NCI-H1417 treated with DMSO at 0.1 percent for 48 hours (cell line): ENCODE results near the gene ARHGEF1.
"Not testable (repeated sequence)": the region's sequence is repeated elsewhere in the genome, so short reads cannot be mapped to it uniquely, and the experiment has no call there.

Source experiments
- DNase-seq: peaks from one replicate; lab custom pipeline; 2025; lab: John Stamatoyannopoulos, UW

The ARHGEF1 gene

DNA sequence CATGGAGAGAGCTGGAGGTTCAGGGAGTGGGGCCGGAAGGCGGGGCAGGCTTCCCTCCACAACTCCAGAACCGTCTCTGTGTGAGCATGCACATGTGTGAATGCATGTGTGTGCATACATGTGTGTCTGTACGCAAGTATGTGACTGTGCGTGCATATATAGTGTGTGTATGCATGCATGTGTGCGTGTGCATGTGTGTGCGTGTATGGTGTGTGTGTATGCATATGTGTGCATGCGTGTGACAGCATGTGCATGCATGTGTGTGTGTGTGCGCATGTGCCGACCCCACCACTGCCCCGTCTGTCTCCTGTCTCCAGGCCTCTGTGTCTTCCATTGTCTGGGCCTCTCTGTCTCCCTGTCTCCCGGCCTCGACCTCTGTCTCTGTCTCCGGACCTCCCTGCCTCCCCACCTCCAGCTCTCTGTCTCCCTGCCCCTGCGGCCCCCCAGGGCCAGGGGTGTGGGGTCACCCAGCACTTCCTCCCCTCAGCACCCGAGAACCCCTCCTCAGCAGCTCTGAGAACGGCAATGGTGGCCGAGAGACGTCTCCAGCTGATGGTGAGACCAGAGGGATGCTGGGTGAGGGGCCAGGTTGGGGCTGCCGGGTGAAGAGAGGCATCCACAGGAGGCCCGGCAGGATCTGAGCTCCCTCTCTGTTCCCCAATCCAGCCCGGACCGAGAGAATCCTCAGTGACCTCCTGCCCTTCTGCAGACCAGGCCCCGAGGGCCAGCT lies 22.5 kb downstream of the ARHGEF1 start:
- DNase-seq = no peak

DNA sequence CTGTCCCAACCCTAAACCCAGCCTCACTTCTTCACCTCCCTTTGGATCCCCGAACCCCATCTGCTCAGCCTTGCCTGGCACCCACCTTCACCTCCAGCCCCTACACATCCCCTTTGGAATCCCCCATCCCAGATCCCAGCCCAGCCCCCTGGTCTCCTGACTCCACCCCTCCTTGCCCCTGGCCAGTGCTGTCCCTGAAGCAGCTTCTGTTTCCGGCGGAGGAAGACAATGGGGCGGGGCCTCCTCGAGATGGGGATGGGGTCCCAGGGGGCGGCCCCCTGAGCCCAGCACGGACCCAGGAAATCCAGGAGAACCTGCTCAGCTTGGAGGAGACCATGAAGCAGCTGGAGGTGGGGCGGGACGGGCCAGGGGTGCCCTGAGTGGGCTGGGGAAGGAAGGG lies 23.3 kb downstream of the ARHGEF1 start:
- no peak for DNase-seq

DNA sequence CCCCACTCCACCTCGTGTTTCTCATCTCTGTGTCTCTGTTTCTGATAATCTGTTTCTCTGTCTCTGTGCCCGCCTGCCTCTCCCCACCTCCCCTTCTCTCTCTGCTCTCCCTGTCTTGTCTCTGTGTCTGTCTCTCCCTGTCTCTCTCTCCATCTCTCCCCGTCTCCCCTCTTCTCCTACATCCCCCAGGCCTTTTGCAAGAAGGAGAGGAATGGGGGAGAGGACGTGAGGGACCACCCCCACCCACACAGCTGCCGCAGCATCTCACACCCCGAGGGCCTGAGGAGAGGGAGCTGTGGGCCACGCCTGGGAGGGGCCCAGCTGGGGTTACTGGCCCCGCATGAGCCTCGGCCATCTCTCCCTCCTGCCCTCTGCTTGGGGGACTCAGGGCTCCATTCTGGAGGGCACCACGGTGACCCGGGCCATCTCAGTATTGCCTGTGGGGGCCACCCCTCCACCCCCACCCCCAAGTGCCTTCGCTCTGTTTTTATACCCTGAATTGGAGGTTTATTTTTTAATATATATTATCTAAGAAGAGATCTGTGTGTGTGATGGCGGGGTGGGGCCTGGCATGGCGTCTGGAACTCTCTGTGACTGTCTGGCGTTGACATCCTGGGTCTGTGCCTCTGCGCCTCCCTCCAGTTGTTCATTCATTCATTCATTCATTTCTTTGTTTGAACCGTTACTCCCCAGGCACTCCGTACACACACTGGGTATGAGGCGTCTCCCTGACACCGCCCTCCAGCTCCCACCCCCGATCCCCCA lies 24.1 kb downstream of the ARHGEF1 start:
- DNase-seq = no peak

DNA sequence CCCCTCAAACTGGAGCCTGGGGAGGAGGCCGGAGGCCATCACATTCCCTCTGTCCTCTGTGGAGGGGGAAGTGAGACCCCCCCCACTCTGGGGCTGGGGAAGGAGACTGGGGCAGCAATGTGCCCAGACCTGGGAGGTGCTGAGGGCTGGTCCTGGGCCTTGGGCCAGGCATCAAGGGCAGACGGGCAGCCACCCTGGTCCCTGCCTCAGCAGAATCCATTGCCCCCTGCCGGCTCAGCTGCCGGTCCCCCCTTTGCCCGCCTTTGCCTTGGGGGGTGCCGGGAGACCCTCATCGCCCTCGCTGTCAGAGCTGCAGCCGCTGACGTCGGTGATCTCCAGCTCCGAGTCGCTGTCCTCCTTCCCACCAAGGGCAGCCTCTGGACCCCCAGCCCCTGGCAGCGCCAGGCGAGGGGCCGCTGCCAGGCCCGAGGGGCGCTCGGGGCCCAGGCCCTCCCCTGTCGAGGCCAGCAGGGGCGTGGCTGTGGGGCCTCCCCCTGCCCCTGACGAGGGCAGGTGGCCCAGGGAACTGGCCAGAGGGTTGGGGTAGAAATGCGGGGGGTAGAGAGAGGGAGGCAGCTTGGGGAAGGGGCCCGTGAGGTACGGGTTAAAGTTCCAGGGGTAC lies 25.1 kb downstream of the ARHGEF1 start:
- no peak for DNase-seq

DNA sequence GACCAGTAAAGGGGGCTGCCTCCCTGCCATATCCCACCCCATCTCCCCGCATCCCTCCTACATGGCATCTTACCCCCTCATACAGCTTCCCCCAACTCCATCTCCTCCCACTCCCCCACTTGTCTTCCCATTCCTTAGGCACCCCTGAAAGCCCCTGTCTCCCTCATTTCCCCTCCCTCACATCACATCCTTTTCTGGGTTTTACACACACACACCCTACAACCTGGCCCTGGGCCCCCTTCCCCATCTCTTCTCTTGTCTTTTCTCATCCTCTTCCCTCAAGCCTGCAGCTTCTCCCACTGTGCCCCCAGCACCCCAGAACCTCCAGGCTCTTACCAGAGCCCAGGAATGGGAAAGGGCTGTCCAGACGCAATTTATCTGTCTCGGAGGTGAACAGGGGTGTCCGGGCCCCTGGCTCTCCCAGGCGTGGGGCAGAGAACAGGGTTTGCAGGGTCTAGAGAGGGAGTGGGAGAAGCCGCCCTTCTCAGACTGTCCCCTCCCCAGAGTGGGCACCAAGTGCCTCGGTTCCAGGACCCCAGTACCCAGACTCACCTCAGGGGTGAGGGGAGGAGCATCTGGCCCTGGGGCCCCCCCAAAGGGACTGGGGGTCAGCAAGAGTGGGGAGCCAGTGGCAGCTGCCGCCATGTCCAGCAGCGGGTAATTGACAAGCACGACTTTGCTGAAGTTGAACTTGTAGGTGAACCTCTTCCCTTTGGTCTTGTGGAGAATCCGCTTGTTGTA lies 25.9 kb downstream of the ARHGEF1 start:
- no peak for DNase-seq

DNA sequence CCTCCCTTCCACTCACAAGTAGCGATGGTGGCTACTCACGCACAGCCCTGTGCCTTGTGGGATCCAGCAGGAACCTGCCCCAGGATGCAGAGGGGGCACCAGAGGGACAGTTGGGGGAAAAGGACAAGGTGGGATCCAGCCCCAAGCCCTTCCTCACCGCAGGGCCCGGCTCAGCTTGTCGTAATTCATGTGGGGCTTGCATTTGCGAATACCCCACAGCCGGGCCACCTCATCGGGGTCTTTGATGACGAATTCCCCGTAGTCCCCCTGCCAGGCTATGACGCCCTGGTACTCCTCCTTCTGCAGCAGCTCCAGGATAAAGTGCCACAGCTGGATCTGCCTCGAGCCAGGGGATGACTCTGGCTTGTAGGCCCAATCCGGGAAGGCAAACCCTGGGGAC lies 26.7 kb downstream of the ARHGEF1 start:
- no peak for DNase-seq

DNA sequence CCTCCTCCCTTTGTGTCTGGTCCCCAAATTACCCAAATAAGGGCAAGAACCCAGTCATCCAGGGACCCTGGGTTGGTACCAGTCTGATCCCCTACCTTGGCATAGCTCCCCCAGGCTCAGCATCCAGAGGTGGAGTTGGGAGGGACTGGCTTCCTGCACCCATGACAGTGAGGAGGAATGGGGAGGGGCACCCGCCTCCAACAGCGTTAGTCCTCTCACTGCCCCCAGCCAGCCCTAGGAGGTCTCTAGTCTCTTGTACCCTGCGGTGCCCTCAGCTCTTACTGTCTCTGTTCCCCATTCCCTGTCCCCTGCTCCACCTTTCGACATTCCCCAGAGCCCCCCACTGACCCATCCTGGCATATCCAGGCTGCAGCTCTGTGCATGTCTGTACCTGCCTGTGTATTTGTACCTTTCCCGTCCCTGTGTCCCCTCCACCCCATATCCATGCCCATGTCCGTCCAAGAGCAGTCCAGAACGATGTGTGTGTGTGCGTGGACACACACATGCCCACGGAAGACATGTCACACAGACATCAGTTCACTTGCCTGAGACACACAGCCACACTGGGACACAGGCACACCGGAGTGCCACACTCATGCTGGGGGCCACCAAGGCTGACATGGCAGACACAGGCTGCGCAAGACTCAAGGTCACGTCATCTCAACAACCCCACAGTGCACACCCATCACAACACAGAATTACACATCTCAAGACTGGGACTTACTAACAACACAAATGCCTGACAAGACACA lies 27.4 kb downstream of the ARHGEF1 start:
- no peak for DNase-seq

DNA sequence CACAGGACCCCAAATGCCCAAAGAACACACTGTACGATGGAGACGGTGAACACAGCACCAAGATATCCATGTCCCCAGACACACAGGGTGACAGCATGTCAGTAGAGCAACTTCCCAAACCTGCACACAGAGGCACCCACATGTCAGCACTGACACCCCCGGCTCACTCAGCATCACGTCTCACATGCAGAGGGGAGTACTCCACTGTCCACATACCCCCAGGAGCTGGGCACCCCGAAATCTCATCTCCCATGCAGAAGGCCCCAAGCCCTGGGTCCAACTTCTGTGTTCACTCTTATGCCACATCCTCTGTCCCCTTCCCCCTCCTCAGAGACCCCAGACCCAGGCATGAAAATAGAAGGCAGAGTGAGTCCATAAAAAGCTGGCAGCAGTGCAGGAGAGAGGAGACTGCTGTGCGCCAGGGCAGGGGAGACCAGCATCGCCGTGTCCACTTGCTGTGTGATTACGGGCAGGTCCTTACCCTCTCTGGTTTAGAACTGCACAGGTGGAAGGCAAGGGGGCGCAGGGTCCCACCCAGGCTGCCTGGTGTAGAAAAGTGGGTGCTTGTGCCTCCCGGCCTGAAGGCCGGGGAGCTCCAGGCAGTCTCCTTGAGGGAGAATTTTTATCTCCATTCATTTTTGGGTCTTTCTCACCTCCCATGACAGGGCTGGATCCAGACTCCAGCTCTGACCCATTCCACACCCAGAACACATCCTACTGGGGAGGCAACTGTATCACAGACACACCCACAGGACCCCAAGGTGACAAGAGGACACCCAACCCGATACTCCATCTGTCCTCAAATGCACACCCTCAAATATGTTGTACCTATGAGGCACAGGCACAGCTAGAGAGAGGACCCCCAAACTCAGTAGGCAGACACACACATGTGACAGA lies 28.3 kb downstream of the ARHGEF1 start:
- no peak for DNase-seq

DNA sequence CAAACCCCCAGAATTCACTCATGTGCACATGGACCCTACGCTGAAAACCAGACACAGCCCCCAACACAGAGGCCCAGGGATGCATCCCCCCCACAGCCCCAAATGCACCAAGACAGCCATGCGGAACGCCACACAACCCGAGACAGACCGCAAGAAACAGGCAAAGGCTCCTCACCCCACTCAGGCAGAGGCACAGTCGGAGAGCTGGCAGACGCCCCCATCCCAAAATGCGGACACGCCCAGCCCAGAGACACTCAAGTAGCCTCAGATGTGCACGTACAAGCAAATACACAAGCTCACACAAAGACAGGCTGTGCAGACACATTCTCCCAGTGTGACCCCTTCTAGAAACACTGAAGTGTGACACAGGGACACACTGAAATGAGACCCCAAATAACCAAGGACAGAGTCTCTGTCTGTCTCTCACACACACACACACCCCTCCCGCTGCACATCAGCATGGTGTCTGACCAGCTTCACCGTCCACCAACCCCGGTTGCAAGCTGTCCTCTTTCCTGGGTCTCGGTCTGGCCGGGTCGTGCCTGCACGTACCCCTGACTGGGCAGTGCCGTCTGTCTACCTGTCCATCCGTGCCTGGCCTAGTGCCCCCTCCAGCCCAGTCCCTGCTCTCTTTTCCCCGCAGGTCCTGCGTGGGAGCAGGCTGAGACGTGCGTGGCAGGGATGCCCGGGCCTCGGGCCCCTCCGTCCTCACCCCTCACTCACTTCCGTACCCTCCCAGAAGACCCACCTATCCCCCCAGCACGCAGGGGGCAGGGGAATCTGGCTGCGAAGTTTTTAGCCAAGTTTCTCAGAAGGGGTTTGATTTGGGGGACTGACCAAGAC lies 29.1 kb downstream of the ARHGEF1 start:
- DNase-seq = no peak

DNA sequence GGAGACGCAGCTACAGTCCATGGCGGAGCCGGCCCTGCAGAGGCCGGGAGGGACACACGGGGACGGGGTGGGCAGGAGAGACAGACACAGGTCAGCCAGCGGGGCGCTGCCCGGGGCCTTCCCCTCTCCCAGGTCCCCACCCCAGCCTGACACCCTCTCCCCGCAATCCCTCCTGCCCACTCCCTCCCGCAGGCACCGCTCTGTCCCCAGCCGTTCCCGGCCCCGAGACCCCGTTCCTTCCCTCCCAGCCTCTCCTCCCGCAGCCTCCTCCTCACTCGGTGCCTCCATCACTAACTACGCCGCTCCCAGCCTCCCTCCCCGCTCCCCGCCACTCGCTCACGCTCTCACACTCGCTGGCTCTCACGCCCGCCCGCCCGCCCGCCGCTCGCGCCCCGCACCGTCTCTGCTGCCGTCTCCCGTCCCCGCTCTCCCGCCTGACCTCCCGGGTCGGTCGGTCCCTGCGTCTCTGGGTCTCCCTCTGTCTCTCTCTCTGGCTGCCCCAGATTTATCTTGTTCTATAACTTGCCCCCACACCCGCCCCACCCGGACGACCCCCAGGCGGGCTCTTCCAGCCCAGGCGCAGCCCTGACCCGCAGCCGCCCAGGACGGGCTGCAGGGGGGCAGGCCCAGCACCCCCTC lies 30.0 kb downstream of the ARHGEF1 start:
- no peak for DNase-seq

DNA sequence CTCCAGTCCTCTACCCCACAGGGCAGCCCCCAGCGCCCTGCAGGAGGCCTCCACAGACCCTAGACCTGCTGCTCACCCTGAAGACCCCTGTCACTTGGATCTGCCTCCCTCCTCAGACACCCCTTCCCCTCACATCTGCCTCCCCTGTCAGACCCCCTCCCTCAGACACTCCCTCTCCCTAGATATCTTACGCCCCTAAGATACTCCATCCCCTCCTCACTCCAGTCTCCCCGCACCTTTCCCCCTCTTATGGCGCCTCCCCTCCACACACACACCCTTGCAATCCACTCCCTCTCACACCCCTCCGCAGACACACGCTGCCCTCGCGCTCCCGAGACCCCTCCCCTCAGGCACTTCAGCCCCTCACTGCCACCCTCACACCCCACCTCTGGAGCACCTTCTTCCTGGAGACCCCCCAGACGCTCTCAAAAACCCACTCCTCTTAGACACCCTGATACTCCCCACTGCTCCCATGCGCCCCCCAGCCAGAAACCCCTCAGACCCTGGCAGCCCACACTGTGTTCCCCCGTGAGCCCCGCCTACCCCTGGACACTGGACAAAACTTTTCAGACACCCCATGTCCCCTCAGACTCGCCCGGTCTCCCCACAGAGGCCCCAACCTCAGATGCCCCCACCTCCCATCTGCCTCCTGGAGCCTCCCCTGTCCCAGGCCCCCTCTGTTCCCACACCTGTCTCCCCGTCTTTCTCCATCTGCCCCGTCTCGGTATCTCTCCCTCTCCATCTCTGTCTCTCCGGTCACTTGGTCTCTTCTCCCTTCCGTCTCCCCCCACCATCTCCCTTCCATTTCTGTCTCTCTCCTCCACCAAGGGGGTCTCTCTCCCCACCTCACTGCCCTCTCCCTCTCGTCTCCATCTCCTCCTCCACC lies 30.8 kb downstream of the ARHGEF1 start:
- no peak for DNase-seq

DNA sequence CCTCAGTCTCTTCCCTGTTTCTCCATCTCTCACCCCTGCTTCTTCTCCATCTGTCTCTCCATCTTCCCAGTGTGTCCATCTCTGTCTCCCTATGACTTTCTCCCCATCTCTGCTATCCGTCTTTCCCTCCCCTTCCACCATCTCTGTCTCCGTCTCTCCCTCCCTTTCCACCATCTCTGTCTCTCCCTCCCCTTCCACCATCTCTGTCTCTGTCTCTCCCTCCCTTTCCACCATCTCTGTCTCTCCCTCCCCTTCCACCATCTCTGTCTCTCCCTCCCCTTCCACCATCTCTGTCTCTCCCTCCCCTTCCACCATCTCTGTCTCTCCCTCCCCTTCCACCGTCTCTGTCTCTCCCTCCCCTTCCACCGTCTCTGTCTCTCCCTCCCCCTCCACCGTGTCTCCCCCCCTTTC lies 31.4 kb downstream of the ARHGEF1 start:
- not testable (repeated sequence) for DNase-seq

DNA sequence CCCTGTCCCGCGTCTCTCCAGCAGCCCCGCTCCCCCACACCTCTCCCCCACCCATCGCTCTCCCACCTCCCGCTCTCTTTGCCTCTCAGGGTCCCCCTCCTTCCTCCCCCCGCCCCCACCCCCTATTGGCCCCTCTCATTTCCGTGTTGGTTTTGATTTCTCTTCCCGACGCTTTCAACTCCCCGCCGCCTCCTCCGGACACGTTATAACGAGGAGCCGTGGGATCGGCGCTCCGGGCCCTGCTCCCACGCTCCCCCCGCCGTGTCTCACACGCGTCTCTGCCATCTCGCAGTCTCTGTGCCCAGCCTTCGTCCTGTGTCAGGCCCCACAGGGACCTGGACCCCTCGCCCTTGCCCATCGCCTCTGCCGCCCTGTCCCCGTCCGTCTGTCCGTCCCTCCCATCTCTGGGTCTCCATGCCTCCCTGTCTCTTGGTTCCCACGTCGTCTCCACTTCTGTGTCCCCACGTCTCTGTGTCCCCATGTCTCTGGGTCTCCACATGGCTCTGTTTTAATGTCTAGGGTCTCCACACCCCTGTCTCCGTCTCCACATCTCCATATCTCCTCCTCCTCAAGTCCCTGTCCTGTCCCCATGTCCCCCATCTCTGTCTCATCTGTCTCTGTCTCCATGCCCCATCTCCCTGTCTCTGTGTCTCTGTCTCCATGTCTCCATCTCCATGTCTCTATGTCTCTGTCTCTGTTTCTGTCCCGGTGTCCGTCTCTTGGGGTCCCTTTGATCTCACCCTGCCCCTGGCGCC lies 32.2 kb downstream of the ARHGEF1 start:
- DNase-seq = no peak

DNA sequence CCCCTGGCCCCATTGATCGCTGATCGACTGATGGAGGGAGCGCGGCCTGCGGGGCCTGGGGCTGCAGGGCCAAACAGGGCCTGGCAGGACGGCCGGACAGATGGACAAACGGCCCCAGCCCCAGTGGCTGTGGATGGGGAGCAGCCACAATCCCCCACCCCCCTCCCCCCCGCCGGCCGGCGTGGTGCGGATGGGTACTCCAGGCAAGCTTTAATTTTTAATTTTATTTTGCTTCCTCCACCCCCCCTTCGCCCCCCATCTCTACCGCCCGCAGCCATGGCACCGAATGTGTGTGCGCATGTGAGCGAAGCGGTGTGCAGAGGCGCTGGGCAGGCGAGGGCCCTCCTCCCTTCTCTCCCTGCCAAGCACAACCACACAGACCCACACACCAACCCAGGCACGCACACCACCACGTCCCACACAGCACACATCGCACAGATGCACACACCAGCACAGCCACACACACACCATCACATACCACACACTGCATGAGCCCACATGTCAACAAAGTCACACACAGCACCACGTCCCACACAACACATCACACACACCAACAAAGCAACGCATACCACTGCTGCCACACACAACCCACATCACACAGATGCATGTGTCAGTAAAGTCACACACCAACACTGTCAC lies 32.9 kb downstream of the ARHGEF1 start:
- DNase-seq = no peak

DNA sequence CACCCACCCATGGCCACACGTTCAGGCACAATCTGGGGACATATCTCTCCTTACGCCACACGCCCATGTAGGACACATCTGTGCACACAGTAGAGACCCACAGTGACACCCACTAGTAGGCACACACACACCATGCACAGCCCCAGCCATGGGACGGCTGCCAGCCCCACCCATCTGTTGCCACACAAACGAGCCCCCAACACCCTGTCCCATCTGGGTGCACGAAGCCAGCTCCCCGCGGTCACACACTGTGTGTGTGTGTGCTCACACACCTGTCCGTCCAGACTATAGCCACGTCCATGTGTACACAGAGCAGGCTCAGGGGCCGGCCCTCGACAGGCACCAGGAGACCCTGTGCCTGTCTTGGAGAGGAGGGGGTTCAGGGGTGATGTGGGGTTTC lies 34.7 kb downstream of the ARHGEF1 start:
- no peak for DNase-seq

DNA sequence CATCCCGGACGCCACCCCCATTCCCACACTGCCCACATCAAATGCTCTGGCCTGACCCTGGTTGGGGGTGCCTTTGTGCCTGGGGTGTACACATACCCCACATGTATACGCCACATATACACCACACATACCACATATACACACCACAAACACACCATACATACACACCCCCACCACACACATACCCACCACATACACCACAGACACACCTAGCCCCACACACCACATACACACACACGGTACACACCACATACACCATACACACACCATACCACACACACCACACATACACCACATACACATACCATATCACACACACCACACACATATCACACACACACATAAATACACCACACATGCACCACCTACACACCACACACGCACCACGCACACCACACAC lies 35.1 kb downstream of the ARHGEF1 start:
- no peak for DNase-seq

DNA sequence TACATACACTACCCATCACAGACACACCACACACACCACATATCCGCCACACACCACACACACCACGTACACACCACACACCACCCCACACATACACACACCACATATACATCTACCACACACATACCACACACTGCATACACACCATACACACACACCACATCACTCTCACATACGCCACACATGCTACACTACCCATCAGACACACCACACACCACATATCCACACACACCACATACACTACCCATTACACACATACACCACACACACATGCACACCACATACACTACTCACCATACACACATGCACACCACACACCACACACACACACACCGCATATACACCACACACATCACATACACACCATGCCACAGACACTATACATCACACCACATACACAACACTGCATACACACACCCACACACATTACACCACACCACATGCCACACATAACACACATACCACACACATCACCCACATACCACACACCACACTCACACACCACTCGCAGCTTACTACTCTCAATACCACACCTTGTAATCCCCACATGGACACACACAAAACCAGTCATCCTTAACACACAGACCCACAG lies 35.8 kb downstream of the ARHGEF1 start:
- no peak for DNase-seq
